RWPE2 (cell line): ENCODE measurements around the gene MTCL3.

Experiments used
- ATAC-seq: fragments of 200-7000 bp; cut with Tn5 transposase; 3 replicates; pipeline ENCODE4 v1.9.1; 2021; ENCODE audit warnings: low read depth
- DNase-seq: peaks from one replicate; pipeline ENCODE4 v3.0.0-alpha.2; 2020; ENCODE audit warnings: low spot score
- H3K27ac ChIP-seq: fragments of 450-650 bp; 2 replicates; pipeline ENCODE4 v1.5.1; 2017; ENCODE audit warnings: mild to moderate bottlenecking; ENCODE audit not compliant: poor library complexity, severe bottlenecking
- H3K27me3 ChIP-seq: fragments of 250-450 bp; sonication (Bioruptor Pico); 2 replicates; pipeline ENCODE4 v1.5.1; 2021; ENCODE audit warnings: mild to moderate bottlenecking, moderate library complexity; ENCODE audit not compliant: insufficient read depth, poor library complexity, severe bottlenecking
- H3K36me3 ChIP-seq: fragments of 250-450 bp; sonication (Bioruptor Pico); 2 replicates; pipeline ENCODE4 v1.5.1; 2020; ENCODE audit warnings: low read depth, mild to moderate bottlenecking, moderate library complexity
- H3K4me1 ChIP-seq: fragments of 250-450 bp; sonication (Bioruptor Pico); 2 replicates; pipeline ENCODE4 v1.5.1; 2021; ENCODE audit warnings: mild to moderate bottlenecking, moderate library complexity; ENCODE audit not compliant: insufficient read depth, poor library complexity, severe bottlenecking
- H3K4me3 ChIP-seq: fragments of 250-450 bp; sonication (Bioruptor Pico); 2 replicates; pipeline ENCODE4 v1.5.1; 2021; ENCODE audit warnings: mild to moderate bottlenecking, moderate library complexity; ENCODE audit not compliant: severe bottlenecking
- H3K9me3 ChIP-seq: fragments of 250-450 bp; sonication (Bioruptor Pico); 2 replicates; pipeline ENCODE4 v1.5.1; 2021; ENCODE audit warnings: mild to moderate bottlenecking, moderate library complexity; ENCODE audit not compliant: severe bottlenecking
- CTCF ChIP-seq: fragments of 450-650 bp; IDR thresholded peaks from one replicate; pipeline ENCODE4 v1.5.1; 2017; ENCODE audit warnings: mild to moderate bottlenecking, moderate library complexity; ENCODE audit not compliant: poor library complexity, severe bottlenecking

Gene MTCL3

DNA sequence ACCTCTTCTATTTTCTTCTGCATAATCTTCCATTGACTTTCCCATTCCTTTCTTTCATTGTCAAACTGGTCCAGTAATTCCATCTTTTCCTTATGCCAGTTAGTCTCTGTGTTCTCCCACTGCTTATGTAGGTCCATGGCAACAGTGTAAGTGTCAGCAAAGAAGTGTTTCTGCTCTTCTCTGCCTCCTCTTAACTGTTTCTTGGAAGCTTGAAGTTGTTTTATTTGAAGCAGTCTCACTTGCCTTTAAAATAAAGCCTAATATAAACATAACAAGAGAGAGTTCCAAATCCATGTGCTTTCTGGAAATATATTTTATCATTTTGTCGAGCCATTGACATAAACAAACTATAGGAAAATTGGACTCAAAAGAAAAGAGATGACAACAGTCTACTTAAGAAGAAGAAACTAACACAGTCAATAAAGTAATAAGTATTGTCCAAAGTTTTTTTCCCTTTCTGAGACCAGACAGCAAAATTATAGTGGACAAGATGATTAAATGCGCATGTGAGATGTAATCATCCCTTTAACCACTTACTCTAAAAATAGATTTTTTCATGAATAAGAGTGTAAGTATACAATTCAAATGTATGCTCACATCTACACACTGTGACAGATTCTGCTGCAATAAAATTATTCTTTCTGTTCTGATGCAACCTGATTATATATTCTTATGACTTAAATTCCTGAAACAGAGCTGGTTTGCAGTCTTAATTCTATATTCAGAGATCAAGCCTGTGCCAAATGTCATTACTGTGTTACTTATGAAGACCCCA is 65.1 kb downstream of the MTCL3 start:
- Histone ChIP-seq H3K27me3 (peaks cover 16% of the 10 kb centered on the region), H3K27ac (no peak overlapping the region), H3K36me3 (no peaks in the 10 kb centered on the region), H3K9me3 (no peaks in the 10 kb centered on the region), H3K4me1 (no peaks in the 10 kb centered on the region), H3K4me3 (no peak overlapping the region)
- ATAC-seq (no peak), DNase-seq (no peak)
- TF ChIP-seq CTCF, result no peak

- ATAC-seq (no peak), DNase-seq (no peak)
- no peak for TF ChIP-seq CTCF
Observed at GRCh38 chr6:127452803-127453202, 66.3 kb downstream of the MTCL3 start.

GRCh38 chr6:127451388-127451787 is 67.7 kb downstream of the MTCL3 start:
- Histone ChIP-seq H3K27ac (no peak overlapping the region), H3K4me3 (no peak overlapping the region), H3K27me3 (peaks cover 16% of the 10 kb centered on the region), H3K36me3 (no peaks in the 10 kb centered on the region), H3K9me3 (no peaks in the 10 kb centered on the region), H3K4me1 (no peaks in the 10 kb centered on the region)
- TF ChIP-seq CTCF, result no peak
- no peak for DNase-seq
- no peak for ATAC-seq

More at GRCh38 chr6:127452803-127453202, 66.3 kb downstream of the MTCL3 start:
- Histone ChIP-seq H3K27me3 (peaks cover 16% of the 10 kb centered on the region), H3K4me1 (no peaks in the 10 kb centered on the region), H3K27ac (no peak overlapping the region), H3K36me3 (no peaks in the 10 kb centered on the region), H3K9me3 (no peaks in the 10 kb centered on the region), H3K4me3 (no peak overlapping the region)

- H3K4me3 ChIP-seq, result no peak overlapping the region
- no peaks in the 10 kb centered on the region for H3K9me3 ChIP-seq
- H3K27ac ChIP-seq, result no peak overlapping the region
- DNase-seq (no peak), ATAC-seq (no peak)
- TF ChIP-seq CTCF, result no peak
- H3K36me3 ChIP-seq, result no peaks in the 10 kb centered on the region
- peaks cover 4% of the 10 kb centered on the region for H3K27me3 ChIP-seq
- H3K4me1 ChIP-seq, result no peaks in the 10 kb centered on the region
Observed at GRCh38 chr6:127447780-127448179, 71.4 kb downstream of the MTCL3 start.

GRCh38 chr6:127446356-127446755 is 72.8 kb downstream of the MTCL3 start:
- H3K4me1 ChIP-seq, result no peaks in the 10 kb centered on the region
- DNase-seq (no peak), ATAC-seq (no peak)
- no peak overlapping the region for H3K4me3 ChIP-seq
- no peaks in the 10 kb centered on the region for H3K36me3 ChIP-seq
- no peaks in the 10 kb centered on the region for H3K27me3 ChIP-seq
- no peak for TF ChIP-seq CTCF
- H3K9me3 ChIP-seq, result no peaks in the 10 kb centered on the region
- H3K27ac ChIP-seq, result no peak overlapping the region
